Keratinocyte (primary cell): ENCODE results near the gene UTY. TPM values are rescaled to one million over a fixed set of nuclear protein-coding genes. Genes with fewer than 3 reads are reported as not detected.

ENCODE experiments used
- DNase-seq: peaks from one replicate; pipeline ENCODE4 v3.0.0-alpha.2; 2011; ENCODE audit warnings: low read depth, missing footprints, low spot score
- FAIRE-seq: peaks from 2 replicates; lab custom pipeline; 2011; peaks lifted over from hg19 to GRCh38; lab: Jason Lieb, UNC
- H2AFZ ChIP-seq: 2 replicates; pipeline ENCODE4 v1.6.0; 2012; ENCODE audit warnings: low read length, control low read depth, inconsistent platforms; ENCODE audit not compliant: control insufficient read depth
- H3K27ac ChIP-seq: 2 replicates; pipeline ENCODE4 v1.5.1; 2011; ENCODE audit warnings: low read length; ENCODE audit not compliant: control insufficient read depth, insufficient read depth
- H3K27me3 ChIP-seq: 3 replicates; pipeline ENCODE4 v1.6.0; 2011; ENCODE audit warnings: low read length; ENCODE audit not compliant: control insufficient read depth, insufficient read depth; ENCODE audit errors: extremely low read depth
- H3K36me3 ChIP-seq, 2 experiments: 2 replicates in 1 of 2; 3 replicates in 1 of 2; pipeline ENCODE4 v1.5.1; 2011; ENCODE audit warnings: low read length in 2 of 2, mild to moderate bottlenecking in 1 of 2; ENCODE audit not compliant: control insufficient read depth in 2 of 2, insufficient read depth in 2 of 2; ENCODE audit errors: extremely low read depth in 1 of 2
- H3K4me1 ChIP-seq: 3 replicates; pipeline ENCODE4 v1.5.1; 2011; ENCODE audit warnings: low read length; ENCODE audit not compliant: control insufficient read depth, insufficient read depth; ENCODE audit errors: extremely low read depth
- H3K4me2 ChIP-seq: 3 replicates; pipeline ENCODE4 v1.6.0; 2011; ENCODE audit warnings: low read depth, low read length; ENCODE audit not compliant: control insufficient read depth, insufficient read depth; ENCODE audit errors: extremely low read depth
- H3K4me3 ChIP-seq, 3 experiments: fragments of 200-600 bp in 1 of 3; sonication (generic) in 1 of 3; 2 replicates in 2 of 3; 3 replicates in 1 of 3; pipeline ENCODE4 v1.5.1; 2011 to 2016; ENCODE audit warnings: low read length in 3 of 3, mild to moderate bottlenecking in 3 of 3, control low read depth in 2 of 3, inconsistent platforms in 1 of 3, low read depth in 1 of 3, mixed read lengths in 1 of 3, mixed run types in 1 of 3, moderate library complexity in 1 of 3; ENCODE audit not compliant: control insufficient read depth in 2 of 3, insufficient read depth in 2 of 3; ENCODE audit errors: extremely low read depth in 1 of 3
- H3K79me2 ChIP-seq: 2 replicates; pipeline ENCODE4 v1.6.0; 2012; ENCODE audit warnings: low read length; ENCODE audit not compliant: control insufficient read depth, insufficient read depth
- H3K9ac ChIP-seq: 3 replicates; pipeline ENCODE4 v1.6.0; 2011; ENCODE audit warnings: low read length; ENCODE audit not compliant: control insufficient read depth, insufficient read depth; ENCODE audit errors: extremely low read depth
- H3K9me1 ChIP-seq: 3 replicates; pipeline ENCODE4 v1.6.0; 2011; ENCODE audit warnings: low read length; ENCODE audit not compliant: control insufficient read depth, insufficient read depth; ENCODE audit errors: extremely low read depth
- H3K9me3 ChIP-seq: 2 replicates; pipeline ENCODE4 v1.5.1; 2012; ENCODE audit warnings: low read depth, low read length; ENCODE audit not compliant: control insufficient read depth
- H4K20me1 ChIP-seq: 3 replicates; pipeline ENCODE4 v1.6.0; 2011; ENCODE audit warnings: low read length; ENCODE audit not compliant: control insufficient read depth, insufficient read depth; ENCODE audit errors: extremely low read depth
- EZH2 ChIP-seq: IDR thresholded peaks from one replicate; pipeline ENCODE4 v1.6.1; 2012; ENCODE audit warnings: inconsistent platforms, mild to moderate bottlenecking, low read length, moderate library complexity
- dilution Hi-C: fragments of 300-500 bp; cut with MboI; formaldehyde crosslinking; loops from one replicate; pipeline ENCODE4 v1.7.0; 2020; ENCODE audit warnings: low sequenced_read_pairs; ENCODE audit not compliant: extremely low pct_ligation_motif_present
- polyA plus RNA-seq, 5 experiments: library from polyadenylated mRNA; depleted of rRNA in 3 of 5; stranded (reverse) in 3 of 5; stranded (forward) in 1 of 5; unstranded in 1 of 5; fragments of >200 nt; gene quantifications; 1 replicate in 1 of 5; 2 replicates in 3 of 5; 3 replicates in 1 of 5; pipeline versions ENCODE4 v1.2.1 to v1.2.3, GENCODE V29; 2011 to 2012; ENCODE audit warnings: missing spikeins in 2 of 5, low read depth in 1 of 5, low replicate concordance in 1 of 5
- TF ChIP-seq, protein P1 (sequence below), 3 experiments: IDR thresholded peaks in 1 of 3; conservative IDR thresholded peaks in 1 of 3; optimal IDR thresholded peaks in 1 of 3; 2 replicates in 2 of 3; 3 replicates in 1 of 3; pipeline versions ENCODE3 to v1.5.1; 2011; ENCODE audit warnings: low read length in 3 of 3, mild to moderate bottlenecking in 3 of 3, moderate library complexity in 2 of 3, control low read depth in 1 of 3, inconsistent platforms in 1 of 3; ENCODE audit not compliant: insufficient read depth in 2 of 3; ENCODE audit errors: extremely low read depth in 1 of 3

The UTY gene
- polyA plus RNA-seq, 1 donor (not counting 4 experiments of a cell fraction or from before 2014, with no cell fraction given) = not detected

DNA sequence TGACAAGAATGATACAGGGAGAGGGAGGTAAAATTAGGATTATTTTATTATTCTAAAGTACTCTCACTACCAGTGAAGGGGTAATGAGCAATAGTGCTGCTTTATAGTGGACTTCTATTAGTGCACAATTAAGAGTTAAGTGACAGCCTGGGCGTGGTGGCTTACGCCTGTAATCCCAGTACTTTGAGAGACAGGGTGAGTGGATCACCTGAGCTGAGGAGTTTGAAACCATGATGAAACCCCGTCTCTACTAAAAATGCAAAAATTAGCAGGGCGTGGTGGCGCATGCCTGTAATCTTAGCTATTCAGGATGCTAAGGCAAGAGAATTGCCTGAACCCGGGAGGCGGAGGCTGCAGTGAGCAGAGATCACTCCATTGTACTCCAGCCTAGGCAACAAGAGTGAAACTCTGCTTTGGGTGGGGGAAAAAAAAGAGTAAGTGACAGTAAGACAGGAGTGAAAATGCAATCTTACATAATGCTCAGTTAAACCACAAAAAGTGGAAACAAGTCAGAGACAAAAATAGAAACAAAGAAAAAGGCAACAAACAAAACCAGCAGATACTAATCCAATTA, 98.6 kb downstream of the UTY start:
- no peak overlapping the region for H2AFZ ChIP-seq
- no peaks in the 10 kb centered on the region for H3K4me1 ChIP-seq
- H3K9me3 ChIP-seq = no peaks in the 10 kb centered on the region
- no peaks in the 10 kb centered on the region for H3K9me1 ChIP-seq
- no peak for DNase-seq
- no peaks in the 10 kb centered on the region for H4K20me1 ChIP-seq
- no peaks in the 10 kb centered on the region for H3K79me2 ChIP-seq
- FAIRE-seq = no peak
- no peaks in the 10 kb centered on the region for H3K36me3 ChIP-seq
- H3K9ac ChIP-seq = no peak overlapping the region
- dilution Hi-C loops = no loop called here
- H3K27me3 ChIP-seq = no peaks in the 10 kb centered on the region
- H3K4me2 ChIP-seq = no peak overlapping the region
- H3K27ac ChIP-seq = no peak overlapping the region
- TF ChIP-seq, protein P1, sequence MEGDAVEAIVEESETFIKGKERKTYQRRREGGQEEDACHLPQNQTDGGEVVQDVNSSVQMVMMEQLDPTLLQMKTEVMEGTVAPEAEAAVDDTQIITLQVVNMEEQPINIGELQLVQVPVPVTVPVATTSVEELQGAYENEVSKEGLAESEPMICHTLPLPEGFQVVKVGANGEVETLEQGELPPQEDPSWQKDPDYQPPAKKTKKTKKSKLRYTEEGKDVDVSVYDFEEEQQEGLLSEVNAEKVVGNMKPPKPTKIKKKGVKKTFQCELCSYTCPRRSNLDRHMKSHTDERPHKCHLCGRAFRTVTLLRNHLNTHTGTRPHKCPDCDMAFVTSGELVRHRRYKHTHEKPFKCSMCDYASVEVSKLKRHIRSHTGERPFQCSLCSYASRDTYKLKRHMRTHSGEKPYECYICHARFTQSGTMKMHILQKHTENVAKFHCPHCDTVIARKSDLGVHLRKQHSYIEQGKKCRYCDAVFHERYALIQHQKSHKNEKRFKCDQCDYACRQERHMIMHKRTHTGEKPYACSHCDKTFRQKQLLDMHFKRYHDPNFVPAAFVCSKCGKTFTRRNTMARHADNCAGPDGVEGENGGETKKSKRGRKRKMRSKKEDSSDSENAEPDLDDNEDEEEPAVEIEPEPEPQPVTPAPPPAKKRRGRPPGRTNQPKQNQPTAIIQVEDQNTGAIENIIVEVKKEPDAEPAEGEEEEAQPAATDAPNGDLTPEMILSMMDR (optimal IDR thresholded peaks at IDR 0.05 in 1 of 3, IDR thresholded peaks at IDR 0.05 in 1 of 3, conservative IDR thresholded peaks at IDR 0.05 in 1 of 3; ENCODE audit: extremely low read depth in 1 of 3, insufficient read depth in 2 of 3, low read length in 3 of 3) = no peak
- no peak for TF ChIP-seq EZH2
- H3K4me3 ChIP-seq = no peak overlapping the region

DNA sequence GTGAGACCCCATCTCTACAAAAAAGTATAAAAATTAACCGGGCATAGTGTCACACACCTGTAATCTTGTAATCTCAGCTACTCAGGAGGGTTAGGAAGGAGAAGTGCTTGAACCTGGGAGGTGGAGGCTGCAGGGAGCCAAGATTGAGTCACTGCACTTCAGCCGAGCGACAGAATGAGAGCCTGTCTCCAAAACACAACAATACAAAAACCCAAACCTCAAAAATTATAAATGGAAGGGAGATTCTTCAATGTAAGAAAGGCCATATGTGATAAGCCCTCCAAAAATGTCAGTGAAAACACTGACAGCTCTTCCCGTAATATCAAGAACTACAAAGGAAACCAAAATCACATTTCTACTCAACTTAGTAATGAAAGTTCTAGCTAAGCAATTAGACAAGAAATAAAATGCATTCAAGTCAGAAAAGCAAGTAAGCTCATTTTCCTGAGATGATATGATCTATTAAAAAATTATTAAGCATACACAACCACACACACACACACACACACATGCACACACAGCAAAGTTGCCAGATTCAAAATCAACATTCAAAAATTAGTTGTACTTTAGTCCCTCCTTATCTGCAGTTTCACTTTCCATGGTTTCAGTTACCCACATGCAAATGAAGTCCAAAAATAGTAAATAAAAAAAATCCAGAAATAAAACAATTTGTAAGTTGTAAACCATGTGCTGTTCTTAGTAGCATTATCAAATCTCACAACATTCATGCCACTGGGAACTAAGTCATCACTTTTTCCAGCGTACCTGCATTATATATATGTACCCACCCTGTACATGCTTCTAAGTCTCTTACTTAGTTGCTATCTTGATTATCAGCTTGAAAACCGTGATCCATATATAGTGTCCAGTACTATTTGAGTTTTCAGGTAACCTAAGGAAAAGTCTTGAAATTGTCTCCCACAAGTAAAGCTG, 108.7 kb downstream of the UTY start:
- Histone ChIP-seq H3K9me1 (no peaks in the 10 kb centered on the region), H4K20me1 (no peaks in the 10 kb centered on the region), H3K4me3 (no peak overlapping the region), H3K79me2 (no peaks in the 10 kb centered on the region), H3K27ac (no peak overlapping the region), H3K9me3 (no peaks in the 10 kb centered on the region), H3K4me1 (no peaks in the 10 kb centered on the region), H3K36me3 (no peaks in the 10 kb centered on the region), H3K27me3 (no peaks in the 10 kb centered on the region), H3K9ac (no peak overlapping the region), H2AFZ (no peak overlapping the region), H3K4me2 (no peak overlapping the region)
- dilution Hi-C loops = no loop called here
- FAIRE-seq = no peak
- TF ChIP-seq EZH2 = no peak
- TF ChIP-seq, protein P1 (optimal IDR thresholded peaks at IDR 0.05 in 1 of 3, IDR thresholded peaks at IDR 0.05 in 1 of 3, conservative IDR thresholded peaks at IDR 0.05 in 1 of 3; ENCODE audit: extremely low read depth in 1 of 3, insufficient read depth in 2 of 3, low read length in 3 of 3) = no peak
- no peak for DNase-seq
